Measurements from ENCODE around the gene B4GALNT4. TPM values are rescaled to one million over a fixed set of nuclear protein-coding genes. Genes with fewer than 3 reads are reported as not detected.

B4GALNT4 gene
- total and polyA plus RNA-seq, 12 donors, result 0.09 to 1.7 (median 0.56) TPM; not detected in 3

GRCh38 chr11:363948-364761, 5.1 kb upstream of the B4GALNT4 start:
- H3K27me3 ChIP-seq, result peaks cover 8 to 52% (median 50%) of the 10 kb centered on the region in 7 donors
- intact Hi-C loops (cut with DNase I), result loop anchor here in 3 of 10 donors (10.0 kb wide), 2 partner anchors 81 to 109 kb away; partner anchors contain the start of gene ANO9 (in 1 of the 3)
- DNase-seq, result no peak

GRCh38 chr11:364991-365725, 4.1 kb upstream of the B4GALNT4 start:
- Histone ChIP-seq H3K27me3 (peaks cover 8 to 55% (median 52%) of the 10 kb centered on the region in 7 donors), H3K36me3 (no peaks in the 10 kb centered on the region), H3K27ac (no peak overlapping the region), H3K9me3 (peaks cover 0 to 16% (median 0%) of the 10 kb centered on the region in 11 donors), H3K4me3 (no peak overlapping the region), H3K4me1 (peaks cover 0 to 10% (median 8%) of the 10 kb centered on the region in 9 donors)
- WGBS, 2 donors, result 89 to 90% methylated on average over 22 of the region's 22 CpGs
- DNase-seq (no peak), ATAC-seq (no peak)
- TF ChIP-seq CTCF (IDR thresholded peaks at IDR 0.05), result no peak
- intact Hi-C loops (cut with DNase I), result loop anchor here in 3 of 10 donors (10.0 kb wide), 2 partner anchors 80 to 110 kb away; partner anchors contain the start of gene ANO9 (in 1 of the 3)

More at GRCh38 chr11:363948-364761, 5.1 kb upstream of the B4GALNT4 start:
- TF ChIP-seq CTCF (IDR thresholded peaks at IDR 0.05), result peak in 3 of 9 donors; percentile 4 to 39 (median 12)
- no peaks in the 10 kb centered on the region for H3K36me3 ChIP-seq
- 70 to 71% methylated on average over 24 of the region's 24 CpGs for WGBS, 2 donors
- peak in 4 of 8 donors; percentile 25 to 57 (median 38) for ATAC-seq
- H3K4me1 ChIP-seq, result peaks cover 0 to 10% (median 8%) of the 10 kb centered on the region in 9 donors
- no peak overlapping the region for H3K27ac ChIP-seq
- H3K4me3 ChIP-seq, result no peak overlapping the region
- H3K9me3 ChIP-seq, result peaks cover 0 to 16% (median 0%) of the 10 kb centered on the region in 11 donors

- no peak overlapping the region for H3K27ac ChIP-seq
- H3K36me3 ChIP-seq, result no peaks in the 10 kb centered on the region
- no peak overlapping the region for H3K4me3 ChIP-seq
- TF ChIP-seq CTCF (IDR thresholded peaks at IDR 0.05), result no peak
- no peak for DNase-seq
- H3K4me1 ChIP-seq, result peaks cover 0 to 10% (median 8%) of the 10 kb centered on the region in 9 donors
- intact Hi-C loops (cut with DNase I), result loop anchor here in 3 of 10 donors (10.0 kb wide), 2 partner anchors 79 to 111 kb away; partner anchors contain the start of gene ANO9 (in 1 of the 3)
- WGBS, 2 donors, result 76 to 81% methylated on average over 15 to 16 of the region's 16 CpGs
- no peak for ATAC-seq
- H3K9me3 ChIP-seq, result peaks cover 0 to 10% (median 0%) of the 10 kb centered on the region in 11 donors
- peaks cover 8 to 61% (median 58%) of the 10 kb centered on the region in 7 donors for H3K27me3 ChIP-seq
Measured at GRCh38 chr11:365831-366230, 3.5 kb upstream of the B4GALNT4 start.

GRCh38 chr11:367956-368413, 1.3 kb upstream of the B4GALNT4 start:
- no peak for DNase-seq
- Histone ChIP-seq H3K36me3 (no peaks in the 10 kb centered on the region), H3K4me3 (no peak overlapping the region), H3K4me1 (peaks cover 0 to 10% (median 8%) of the 10 kb centered on the region in 9 donors), H3K9me3 (no peaks in the 10 kb centered on the region), H3K27me3 (peaks cover 8 to 71% (median 61%) of the 10 kb centered on the region in 7 donors), H3K27ac (no peak overlapping the region)
- no peak for TF ChIP-seq CTCF (IDR thresholded peaks at IDR 0.05)
- intact Hi-C loops (cut with DNase I), result loop anchor here in 3 of 10 donors (10.0 kb wide), 2 partner anchors 77 to 113 kb away; partner anchors contain the start of gene ANO9 (in 1 of the 3)
- 41 to 44% methylated on average over 7 of the region's 7 CpGs for WGBS, 2 donors
- no peak for ATAC-seq

All from heart right ventricle (tissue), 16 donors.